GM18526 (cell line): ENCODE results near the gene MPPED1.

Source experiments
- POLR2A ChIP-seq: IDR thresholded peaks from 3 replicates; pipeline ENCODE4 v1.6.1; 2011; ENCODE audit not compliant: insufficient read length; ENCODE audit errors: extremely low read depth

MPPED1 gene

GRCh38 chr22:43411869-43412807 is at the start of gene MPPED1:
Gene MPPED1 (plus strand): TSS chr22:43412014. CDS start chr22:43424986, 12,972 bp downstream.
- no peak for TF ChIP-seq POLR2A

GRCh38 chr22:43363315-43364168 is 48.3 kb upstream of the MPPED1 start:
- TF ChIP-seq POLR2A = no peak

GRCh38 chr22:43364169-43364435 is 47.7 kb upstream of the MPPED1 start:
- no peak for TF ChIP-seq POLR2A

GRCh38 chr22:43365715-43366440 is 45.9 kb upstream of the MPPED1 start:
- TF ChIP-seq POLR2A = no peak

- no peak for TF ChIP-seq POLR2A
Measured at GRCh38 chr22:43370036-43370435, 41.8 kb upstream of the MPPED1 start.

- TF ChIP-seq POLR2A = no peak
Measured at GRCh38 chr22:43375951-43376455, 35.8 kb upstream of the MPPED1 start.

GRCh38 chr22:43376765-43377547 is 34.9 kb upstream of the MPPED1 start:
- no peak for TF ChIP-seq POLR2A

GRCh38 chr22:43377548-43377895 is 34.3 kb upstream of the MPPED1 start:
- no peak for TF ChIP-seq POLR2A

GRCh38 chr22:43377896-43378704 is 33.7 kb upstream of the MPPED1 start:
- no peak for TF ChIP-seq POLR2A

- no peak for TF ChIP-seq POLR2A
Measured at GRCh38 chr22:43381693-43382092, 30.1 kb upstream of the MPPED1 start.

- TF ChIP-seq POLR2A = no peak
Measured at GRCh38 chr22:43384863-43385262, 27.0 kb upstream of the MPPED1 start.

- TF ChIP-seq POLR2A = no peak
Measured at GRCh38 chr22:43385770-43386641, 25.8 kb upstream of the MPPED1 start.

GRCh38 chr22:43387815-43388214 is 24.0 kb upstream of the MPPED1 start:
- no peak for TF ChIP-seq POLR2A
